Kidney epithelial cell (primary cell): ENCODE results near the gene RAB40B. TPM values are rescaled to one million over a fixed set of nuclear protein-coding genes. Genes with fewer than 3 reads are reported as not detected.

Source experiments
- DNase-seq: peaks from one replicate; pipeline ENCODE4 v3.0.0-alpha.2; 2010; ENCODE audit warnings: low read depth
- H3K27me3 ChIP-seq: 2 replicates; pipeline ENCODE4 v1.6.0; 2011; ENCODE audit warnings: low read length; ENCODE audit not compliant: control insufficient read depth, insufficient read depth
- H3K36me3 ChIP-seq: 2 replicates; pipeline ENCODE4 v1.5.1; 2011; ENCODE audit warnings: low read length; ENCODE audit not compliant: control insufficient read depth, insufficient read depth
- H3K4me3 ChIP-seq: 2 replicates; pipeline ENCODE4 v1.5.1; 2011; ENCODE audit warnings: low read depth, mild to moderate bottlenecking, control low read depth, low read length
- total RNA-seq: library from RNA; depleted of rRNA; stranded (reverse); fragments of >200 nt; gene quantifications from 2 replicates; pipeline ENCODE4 v1.2.3, GENCODE V29; 2015
- TF ChIP-seq, protein P1 (sequence below): IDR thresholded peaks from 2 replicates; pipeline ENCODE4 v1.5.1; 2011; ENCODE audit warnings: mild to moderate bottlenecking, moderate library complexity, low read length, control low read depth, inconsistent platforms; ENCODE audit not compliant: insufficient read depth, poor library complexity, severe bottlenecking

The RAB40B gene
- total RNA-seq, 1 donor from 2014 or later, result 7.3 TPM

DNA sequence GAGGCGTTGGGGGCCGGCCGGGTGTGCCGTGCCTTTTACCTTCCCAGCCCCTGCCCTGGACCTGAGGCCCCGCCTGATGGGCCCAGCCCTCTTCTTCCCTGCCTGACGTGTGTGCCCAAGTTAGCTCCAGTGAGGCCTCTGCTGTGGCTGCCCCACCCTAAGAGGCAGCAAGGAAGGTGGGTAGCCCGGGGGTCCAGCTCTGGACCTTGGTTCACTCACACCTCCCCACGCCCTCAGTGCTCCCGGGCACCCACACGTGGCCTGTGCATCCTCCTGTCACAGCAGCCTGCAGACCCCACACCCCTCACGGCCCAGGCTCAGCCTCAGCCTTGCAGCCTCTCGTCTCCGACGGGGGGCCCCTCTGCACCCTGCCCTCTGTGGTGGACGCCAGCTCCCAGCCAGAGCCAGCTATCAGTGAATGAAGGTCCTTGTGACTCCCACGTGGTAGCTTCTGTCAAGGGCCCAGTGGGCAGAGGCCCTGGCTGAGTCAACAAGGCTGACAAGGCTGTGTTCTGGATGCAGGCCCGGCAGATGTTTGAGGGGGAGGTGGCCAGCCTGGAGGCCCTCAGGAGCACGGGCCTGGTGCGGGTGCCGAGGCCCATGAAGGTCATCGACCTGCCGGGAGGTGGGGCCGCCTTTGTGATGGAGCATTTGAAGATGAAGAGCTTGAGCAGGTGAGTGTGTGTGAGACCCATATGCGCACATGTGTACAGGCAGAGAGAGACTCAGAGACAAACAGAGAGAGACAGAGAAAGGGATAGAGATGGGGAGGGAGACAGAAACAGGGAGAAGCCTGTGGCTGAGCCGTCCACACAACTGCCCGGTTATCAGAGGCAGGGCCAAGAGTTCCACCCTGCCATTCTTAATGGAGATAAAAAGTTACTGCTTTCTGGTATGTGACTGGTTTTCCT is 39.7 kb upstream of the RAB40B start:
- no peak for DNase-seq
- Histone ChIP-seq H3K4me3 (no peak overlapping the region), H3K36me3 (peaks cover 3% of the 10 kb centered on the region), H3K27me3 (no peaks in the 10 kb centered on the region)
- TF ChIP-seq, protein P1, sequence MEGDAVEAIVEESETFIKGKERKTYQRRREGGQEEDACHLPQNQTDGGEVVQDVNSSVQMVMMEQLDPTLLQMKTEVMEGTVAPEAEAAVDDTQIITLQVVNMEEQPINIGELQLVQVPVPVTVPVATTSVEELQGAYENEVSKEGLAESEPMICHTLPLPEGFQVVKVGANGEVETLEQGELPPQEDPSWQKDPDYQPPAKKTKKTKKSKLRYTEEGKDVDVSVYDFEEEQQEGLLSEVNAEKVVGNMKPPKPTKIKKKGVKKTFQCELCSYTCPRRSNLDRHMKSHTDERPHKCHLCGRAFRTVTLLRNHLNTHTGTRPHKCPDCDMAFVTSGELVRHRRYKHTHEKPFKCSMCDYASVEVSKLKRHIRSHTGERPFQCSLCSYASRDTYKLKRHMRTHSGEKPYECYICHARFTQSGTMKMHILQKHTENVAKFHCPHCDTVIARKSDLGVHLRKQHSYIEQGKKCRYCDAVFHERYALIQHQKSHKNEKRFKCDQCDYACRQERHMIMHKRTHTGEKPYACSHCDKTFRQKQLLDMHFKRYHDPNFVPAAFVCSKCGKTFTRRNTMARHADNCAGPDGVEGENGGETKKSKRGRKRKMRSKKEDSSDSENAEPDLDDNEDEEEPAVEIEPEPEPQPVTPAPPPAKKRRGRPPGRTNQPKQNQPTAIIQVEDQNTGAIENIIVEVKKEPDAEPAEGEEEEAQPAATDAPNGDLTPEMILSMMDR, result no peak

DNA sequence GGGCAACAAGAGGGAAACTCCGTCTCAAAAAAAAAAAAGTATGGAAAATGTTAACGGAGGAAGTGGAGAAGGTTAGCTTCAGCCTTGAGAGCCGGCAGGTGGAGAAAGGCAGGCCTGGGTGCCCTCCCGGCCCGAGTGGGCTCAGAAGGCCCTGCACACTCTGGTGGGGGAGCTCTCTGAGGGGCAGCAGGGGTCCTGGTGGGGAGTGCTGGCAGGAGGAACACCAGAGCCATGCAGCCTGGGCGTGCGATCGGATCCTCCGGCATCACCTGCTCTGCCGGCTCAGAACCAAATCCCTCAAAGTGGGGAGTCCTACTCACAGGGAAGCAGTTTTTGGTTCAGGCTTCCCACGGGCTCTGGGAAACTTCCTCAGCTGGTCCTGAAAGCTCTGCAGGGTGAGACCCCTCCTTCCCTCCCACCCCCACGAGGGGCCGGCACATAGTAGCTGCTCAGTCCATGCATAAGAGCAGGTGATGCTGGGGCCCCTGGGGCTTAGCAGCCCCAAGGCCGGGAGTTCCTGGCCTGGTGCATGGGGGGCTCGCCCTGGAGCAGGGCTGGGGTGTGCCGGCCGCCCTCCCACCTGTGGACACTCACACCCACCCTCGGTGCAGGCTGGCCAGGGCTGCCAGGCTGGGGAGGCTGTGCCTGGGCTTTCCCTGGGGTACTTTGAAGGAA is 38.1 kb upstream of the RAB40B start:
- no peak for DNase-seq
- Histone ChIP-seq H3K36me3 (peaks cover 3% of the 10 kb centered on the region), H3K27me3 (no peaks in the 10 kb centered on the region), H3K4me3 (no peak overlapping the region)
- TF ChIP-seq, protein P1, result no peak

DNA sequence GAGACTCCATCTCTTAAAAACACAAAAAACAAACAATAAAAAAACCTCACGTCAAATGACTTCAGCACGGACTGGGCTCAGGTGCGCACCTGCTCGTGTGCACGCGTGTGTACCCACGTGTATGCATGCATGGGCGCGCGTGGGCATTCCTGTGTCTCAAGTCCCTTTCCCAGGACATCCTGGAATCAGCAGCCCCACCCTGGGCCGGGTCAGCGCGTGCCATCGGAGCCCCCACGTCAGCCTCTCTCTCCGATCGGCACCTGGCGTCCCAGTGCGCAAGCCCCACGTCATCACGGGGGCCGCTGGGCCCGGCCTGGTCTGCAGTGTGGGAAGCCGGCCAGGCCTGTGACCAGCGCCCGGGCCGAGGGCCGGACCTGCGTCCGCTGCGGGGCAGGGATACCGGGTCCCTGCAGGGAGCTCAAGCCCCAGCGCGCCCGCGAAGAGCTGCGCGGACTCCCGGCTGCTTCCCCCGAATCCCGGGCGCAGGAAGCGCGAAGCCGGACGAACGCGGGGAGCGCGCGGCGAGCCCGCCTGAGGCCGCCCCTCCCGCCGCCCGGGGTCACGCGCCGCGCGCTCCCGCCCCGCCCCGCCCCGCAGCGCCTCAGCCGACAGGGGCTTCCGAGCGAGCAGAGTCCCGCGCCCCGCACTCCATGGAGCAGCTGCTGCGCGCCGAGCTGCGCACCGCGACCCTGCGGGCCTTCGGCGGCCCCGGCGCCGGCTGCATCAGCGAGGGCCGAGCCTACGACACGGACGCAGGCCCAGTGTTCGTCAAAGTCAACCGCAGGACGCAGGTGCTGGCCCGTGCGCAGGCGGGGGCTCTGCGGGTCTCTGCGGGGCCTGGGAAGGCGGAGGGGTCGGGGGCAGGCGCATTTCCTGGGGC is 36.7 kb upstream of the RAB40B start, which contains the start of gene FN3K:
FN3K (plus strand) TSS at position 629 of the 880 bp plus-strand sequence; CDS start at position 651, 22 bp downstream.
- Histone ChIP-seq H3K4me3 (peak within 1 kb of the TSS; percentile 66), H3K36me3 (no peaks in the 10 kb centered on the region), H3K27me3 (no peaks in the 10 kb centered on the region)
- DNase-seq, result no peak
- TF ChIP-seq, protein P1, result no peak

DNA sequence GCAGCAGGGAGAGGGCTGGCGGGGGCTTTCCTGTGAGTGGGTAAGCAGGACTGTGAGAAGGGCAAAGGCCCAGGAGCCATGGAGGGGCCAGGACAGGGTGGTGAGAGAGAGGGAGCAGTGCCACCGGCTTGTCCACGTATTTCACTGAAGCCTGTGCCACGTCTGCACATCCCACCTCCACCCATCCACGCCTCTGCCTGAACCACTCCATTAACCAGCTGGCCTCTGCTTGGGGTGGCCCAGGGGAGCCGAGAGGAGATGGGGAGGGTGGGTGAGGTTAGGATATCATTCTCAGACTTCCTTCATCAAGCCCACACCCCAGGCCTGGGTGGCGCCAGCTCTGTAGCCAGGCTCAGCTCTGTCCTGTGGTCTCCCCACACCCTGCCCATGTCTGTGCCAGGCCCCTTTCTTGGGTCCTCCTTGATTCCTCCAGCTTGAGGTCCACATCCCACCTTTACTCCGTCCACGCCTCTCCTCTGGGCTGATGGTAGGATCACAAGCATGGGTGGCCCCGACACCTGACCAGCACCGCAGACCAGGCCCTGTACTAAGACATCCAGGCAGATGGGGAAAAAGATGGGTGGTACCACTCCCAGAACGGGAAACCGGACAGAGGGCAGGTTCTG is 33.7 kb upstream of the RAB40B start:
- TF ChIP-seq, protein P1, result no peak
- no peak for DNase-seq
- Histone ChIP-seq H3K4me3 (no peak overlapping the region), H3K36me3 (no peaks in the 10 kb centered on the region), H3K27me3 (no peaks in the 10 kb centered on the region)

DNA sequence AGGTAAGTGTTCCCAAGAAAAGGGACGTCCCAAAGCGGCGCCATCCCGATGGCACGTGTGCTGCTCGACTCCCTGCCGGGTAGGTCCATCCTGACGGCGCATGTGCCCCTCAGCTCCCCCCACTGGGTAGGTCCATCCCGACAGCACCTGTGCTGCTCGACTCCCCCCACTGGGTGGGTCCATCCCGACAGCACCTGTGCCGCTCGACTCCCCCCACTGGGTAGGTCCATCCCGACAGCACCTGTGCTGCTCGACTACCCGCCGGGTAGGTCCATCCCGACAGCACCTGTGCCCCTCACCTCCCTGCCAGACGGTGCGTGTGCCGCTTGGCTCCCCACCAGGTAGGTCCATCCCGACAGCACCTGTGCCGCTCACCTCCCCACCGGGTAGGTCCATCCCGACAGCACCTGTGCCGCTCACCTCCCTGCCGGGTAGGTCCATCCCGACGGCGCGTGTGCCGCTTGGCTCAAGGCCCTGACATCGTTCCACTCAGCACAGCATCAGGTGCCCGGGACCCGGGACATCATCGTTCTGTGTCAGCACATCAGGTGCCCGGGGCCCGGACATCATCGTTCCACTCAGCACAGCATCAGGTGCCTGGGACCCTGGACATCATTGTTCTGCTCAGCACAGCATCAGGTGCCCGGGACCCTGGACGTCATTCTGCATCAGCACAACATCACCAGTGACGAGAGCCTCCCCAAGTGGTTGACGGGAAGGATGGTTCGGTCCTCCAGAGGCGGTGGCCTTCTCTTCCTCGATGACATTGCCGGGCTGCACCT is 31.2 kb upstream of the RAB40B start:
- no peak for DNase-seq
- Histone ChIP-seq H3K27me3 (no peaks in the 10 kb centered on the region), H3K4me3 (no peak overlapping the region), H3K36me3 (no peaks in the 10 kb centered on the region)
- TF ChIP-seq, protein P1, result no peak
